GM12801 (cell line): Measurements from ENCODE around the gene KXD1.

Experiments used
- CTCF ChIP-seq: IDR thresholded peaks from one replicate; pipeline ENCODE4 v1.5.1; 2011; ENCODE audit warnings: control low read depth; ENCODE audit not compliant: insufficient read length; ENCODE audit errors: extremely low read depth

The KXD1 gene

GRCh38 chr19:18604820-18605159 lies 47.1 kb downstream of the KXD1 start:
- no peak for TF ChIP-seq CTCF

GRCh38 chr19:18605196-18605545 lies 47.5 kb downstream of the KXD1 start:
- TF ChIP-seq CTCF = no peak

- no peak for TF ChIP-seq CTCF
Observed at GRCh38 chr19:18605546-18606280, 48.0 kb downstream of the KXD1 start.

- TF ChIP-seq CTCF = no peak
Observed at GRCh38 chr19:18606281-18607225, 48.9 kb downstream of the KXD1 start, which contains the start of gene CRLF1. Gene CRLF1, minus strand, starts transcription at chr19:18606799. Its CDS starts 143 bp downstream, at chr19:18606656.

- no peak for TF ChIP-seq CTCF
Observed at GRCh38 chr19:18607226-18608101, 49.8 kb downstream of the KXD1 start.

- TF ChIP-seq CTCF = no peak
Observed at GRCh38 chr19:18608102-18608804, 50.6 kb downstream of the KXD1 start.
